Esophagus squamous epithelium (tissue), 4 donors: ENCODE measurements around the gene CACNB4.

Experiments
- POLR2A ChIP-seq, 4 donors: fragments of 450-650 bp; IDR thresholded peaks; one replicate each; pipeline ENCODE4 v1.6.1; 2017; ENCODE audit warnings: antibody characterized with exemption in 4 of 4, mild to moderate bottlenecking in 4 of 4, moderate library complexity in 3 of 4
- TF ChIP-seq, protein P1 (sequence below), 6 experiments: fragments of 450-650 bp in 4 of 6; fragments of 200-600 bp in 2 of 6; sonication (generic) in 2 of 6; IDR thresholded peaks; one replicate each; pipeline ENCODE4 v1.5.1; 2016 to 2019; ENCODE audit warnings: antibody characterized with exemption in 6 of 6, mild to moderate bottlenecking in 4 of 6, moderate library complexity in 4 of 6

DNA sequence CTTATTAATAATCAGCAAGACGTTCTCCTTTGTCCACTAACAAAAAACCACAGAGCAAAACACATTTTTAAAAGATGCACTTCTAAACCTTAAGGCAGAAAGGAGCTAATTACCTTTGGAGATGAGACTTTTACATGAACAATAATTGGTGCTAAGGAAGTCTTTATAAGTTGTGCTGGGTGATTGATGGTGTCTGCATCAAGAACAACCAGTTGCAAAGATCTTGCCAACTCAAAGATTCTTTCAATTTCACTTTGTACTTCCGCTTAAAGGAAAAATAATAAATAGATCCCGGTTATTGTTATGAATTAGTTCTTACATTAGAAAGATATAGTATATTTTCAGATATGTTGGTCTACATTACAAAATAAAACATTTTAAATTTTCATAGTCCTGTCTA, 243.7 kb downstream of the CACNB4 start:
- TF ChIP-seq, protein P1, sequence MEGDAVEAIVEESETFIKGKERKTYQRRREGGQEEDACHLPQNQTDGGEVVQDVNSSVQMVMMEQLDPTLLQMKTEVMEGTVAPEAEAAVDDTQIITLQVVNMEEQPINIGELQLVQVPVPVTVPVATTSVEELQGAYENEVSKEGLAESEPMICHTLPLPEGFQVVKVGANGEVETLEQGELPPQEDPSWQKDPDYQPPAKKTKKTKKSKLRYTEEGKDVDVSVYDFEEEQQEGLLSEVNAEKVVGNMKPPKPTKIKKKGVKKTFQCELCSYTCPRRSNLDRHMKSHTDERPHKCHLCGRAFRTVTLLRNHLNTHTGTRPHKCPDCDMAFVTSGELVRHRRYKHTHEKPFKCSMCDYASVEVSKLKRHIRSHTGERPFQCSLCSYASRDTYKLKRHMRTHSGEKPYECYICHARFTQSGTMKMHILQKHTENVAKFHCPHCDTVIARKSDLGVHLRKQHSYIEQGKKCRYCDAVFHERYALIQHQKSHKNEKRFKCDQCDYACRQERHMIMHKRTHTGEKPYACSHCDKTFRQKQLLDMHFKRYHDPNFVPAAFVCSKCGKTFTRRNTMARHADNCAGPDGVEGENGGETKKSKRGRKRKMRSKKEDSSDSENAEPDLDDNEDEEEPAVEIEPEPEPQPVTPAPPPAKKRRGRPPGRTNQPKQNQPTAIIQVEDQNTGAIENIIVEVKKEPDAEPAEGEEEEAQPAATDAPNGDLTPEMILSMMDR (IDR thresholded peaks at IDR 0.05) = no peak
- TF ChIP-seq POLR2A (IDR thresholded peaks at IDR 0.05) = no peak
